T-helper 17 cell (primary cell): ENCODE measurements around the gene TANK. TPM values are rescaled to one million over a fixed set of nuclear protein-coding genes. Genes with fewer than 3 reads are reported as not detected.
"Not testable (repeated sequence)": the region's sequence is repeated elsewhere in the genome, so short reads cannot be mapped to it uniquely, and the experiment has no call there.

Experiments
- ATAC-seq: fragments of 150-1000 bp; cut with Tn5 transposase; 2 replicates; pipeline ENCODE4 v1.10.0; 2021; ENCODE audit warnings: mild to moderate bottlenecking, moderate library complexity
- DNase-seq, 3 donors: peaks; one replicate each; pipeline versions ENCODE4 v3.0.0 to v3.0.0-alpha.2; 2020 to 2021
- H3K9me3 ChIP-seq: one replicate; pipeline ENCODE4 v1.7.0; 2013; ENCODE audit warnings: low read length, mild to moderate bottlenecking; ENCODE audit not compliant: control insufficient read depth, poor library complexity, severe bottlenecking
- H3K27ac Mint-ChIP-seq: one replicate; pipeline ENCODE4 v1.8.0; 2022; ENCODE audit warnings: mild to moderate bottlenecking, moderate library complexity, mixed read lengths
- H3K27me3 Mint-ChIP-seq: one replicate; pipeline ENCODE4 v1.8.0; 2022; ENCODE audit warnings: mixed read lengths
- H3K36me3 Mint-ChIP-seq: one replicate; pipeline ENCODE4 v1.8.0; 2022; ENCODE audit warnings: low read depth, mixed read lengths
- H3K4me1 Mint-ChIP-seq: one replicate; pipeline ENCODE4 v1.8.0; 2022; ENCODE audit warnings: mild to moderate bottlenecking, mixed read lengths
- H3K4me3 Mint-ChIP-seq: one replicate; pipeline ENCODE4 v1.8.0; 2022; ENCODE audit warnings: mild to moderate bottlenecking, moderate library complexity, mixed read lengths
- total RNA-seq, 4 donors: library from RNA in 2 of 4; stranded (reverse) in 2 of 4; gene quantifications; one replicate each; pipeline ENCODE4 v1.2.3 and lab custom pipeline; 2022 to 2026

The TANK gene
- total RNA-seq, 2 donors from 2014 or later: 129 to 134 TPM

DNA sequence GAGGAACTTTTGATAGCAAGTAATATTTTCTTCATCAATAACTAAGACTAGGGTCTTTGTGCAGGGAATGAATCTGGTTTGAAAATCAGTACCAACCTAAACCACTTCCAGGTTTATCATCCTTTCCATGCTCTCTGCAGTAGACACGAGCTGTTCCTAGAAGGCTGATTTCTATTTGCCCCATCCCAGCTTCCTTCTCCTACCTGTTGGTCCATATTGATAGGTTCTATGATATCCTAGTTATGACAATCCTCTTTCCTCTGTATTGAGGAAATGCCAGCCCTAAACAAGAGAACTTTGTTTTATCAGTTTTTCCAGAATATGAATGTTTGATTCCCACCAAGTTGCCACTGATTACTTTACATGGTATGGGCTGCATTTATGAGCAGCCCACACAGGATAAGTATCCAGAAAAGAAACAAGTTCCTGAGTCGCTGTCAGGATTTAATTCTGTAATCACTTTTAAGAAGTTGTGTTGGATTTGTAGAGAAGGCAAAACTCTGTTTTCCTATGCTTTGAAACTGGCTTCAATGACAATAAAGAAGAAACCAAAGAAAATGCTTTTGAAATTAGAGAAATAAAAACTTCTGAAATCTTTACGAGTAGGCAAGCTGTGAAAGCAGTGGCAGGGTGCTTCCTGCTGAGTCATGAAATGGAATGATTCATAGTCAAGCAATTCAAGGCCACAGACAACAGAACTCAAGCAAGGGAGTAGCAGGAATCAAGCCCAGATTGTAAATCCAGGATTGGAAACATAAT, 37.3 kb upstream of the TANK start:
- H3K4me3 Mint-ChIP-seq: no peak overlapping the region
- DNase-seq: no peak

GRCh38 chr2:161123531-161124030, 36.6 kb upstream of the TANK start:
- ATAC-seq: no peak
- Mint-ChIP-seq H3K27ac (no peak overlapping the region), H3K4me1 (peaks cover 7% of the 10 kb centered on the region), H3K27me3 (no peaks in the 10 kb centered on the region), H3K4me3 (no peak overlapping the region), H3K36me3 (peaks cover 3% of the 10 kb centered on the region)
- H3K9me3 ChIP-seq: no peaks in the 10 kb centered on the region
- no peak for DNase-seq

More for the DNA sequence above, 37.3 kb upstream of the TANK start:
- H3K36me3 Mint-ChIP-seq: peaks cover 3% of the 10 kb centered on the region
- ATAC-seq: no peak
- no peaks in the 10 kb centered on the region for H3K9me3 ChIP-seq
- H3K4me1 Mint-ChIP-seq: peaks cover 11% of the 10 kb centered on the region
- H3K27ac Mint-ChIP-seq: no peak overlapping the region
- peaks cover 4% of the 10 kb centered on the region for H3K27me3 Mint-ChIP-seq

- no peaks in the 10 kb centered on the region for H3K9me3 ChIP-seq
- H3K4me3 Mint-ChIP-seq: no peak overlapping the region
- peaks cover 7% of the 10 kb centered on the region for H3K4me1 Mint-ChIP-seq
- ATAC-seq (peak; percentile 47), DNase-seq (no peak)
- H3K27me3 Mint-ChIP-seq: no peaks in the 10 kb centered on the region
- H3K27ac Mint-ChIP-seq: no peak overlapping the region
- peaks cover 3% of the 10 kb centered on the region for H3K36me3 Mint-ChIP-seq
Observed at GRCh38 chr2:161124201-161124600, 36.0 kb upstream of the TANK start.

- H3K27me3 Mint-ChIP-seq: no peaks in the 10 kb centered on the region
- H3K9me3 ChIP-seq: no peaks in the 10 kb centered on the region
- no peak for DNase-seq
- H3K27ac Mint-ChIP-seq: no peak overlapping the region
- ATAC-seq: no peak
- H3K36me3 Mint-ChIP-seq: peaks cover 2% of the 10 kb centered on the region
- H3K4me1 Mint-ChIP-seq: peaks cover 2% of the 10 kb centered on the region
- H3K4me3 Mint-ChIP-seq: no peak overlapping the region
Observed at GRCh38 chr2:161128885-161129284, 31.3 kb upstream of the TANK start.

DNA sequence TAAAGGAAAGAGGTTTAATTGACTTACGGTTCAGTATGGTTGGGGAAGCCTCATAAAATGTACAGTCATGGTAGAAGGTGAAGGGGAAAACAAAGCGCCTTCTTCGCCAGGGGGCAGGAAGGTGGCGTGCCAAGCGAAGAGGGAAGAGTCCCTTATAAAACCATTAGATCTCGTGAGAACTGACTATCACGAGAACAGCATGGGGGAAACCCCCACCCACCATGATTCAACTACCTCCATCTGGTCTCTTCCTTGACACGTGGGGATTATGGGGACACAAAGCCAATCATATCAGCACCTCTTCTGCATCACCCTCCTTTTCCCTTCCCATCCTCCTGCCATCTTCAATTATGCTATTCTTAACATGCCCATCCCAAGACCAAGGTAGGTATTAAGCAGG, 29.9 kb upstream of the TANK start:
- no peaks in the 10 kb centered on the region for H3K9me3 ChIP-seq
- Mint-ChIP-seq H3K36me3 (peaks cover 2% of the 10 kb centered on the region), H3K4me1 (peaks cover 8% of the 10 kb centered on the region), H3K4me3 (no peak overlapping the region), H3K27ac (no peak overlapping the region), H3K27me3 (no peaks in the 10 kb centered on the region)
- DNase-seq (no peak), ATAC-seq (no peak)

- Mint-ChIP-seq H3K27me3 (no peaks in the 10 kb centered on the region), H3K4me3 (no peak overlapping the region), H3K36me3 (peaks cover 2% of the 10 kb centered on the region), H3K27ac (no peak overlapping the region), H3K4me1 (peaks cover 9% of the 10 kb centered on the region)
- H3K9me3 ChIP-seq: no peaks in the 10 kb centered on the region
- ATAC-seq: no peak
- DNase-seq: no peak
Observed at GRCh38 chr2:161131074-161131680, 29.1 kb upstream of the TANK start.

DNA sequence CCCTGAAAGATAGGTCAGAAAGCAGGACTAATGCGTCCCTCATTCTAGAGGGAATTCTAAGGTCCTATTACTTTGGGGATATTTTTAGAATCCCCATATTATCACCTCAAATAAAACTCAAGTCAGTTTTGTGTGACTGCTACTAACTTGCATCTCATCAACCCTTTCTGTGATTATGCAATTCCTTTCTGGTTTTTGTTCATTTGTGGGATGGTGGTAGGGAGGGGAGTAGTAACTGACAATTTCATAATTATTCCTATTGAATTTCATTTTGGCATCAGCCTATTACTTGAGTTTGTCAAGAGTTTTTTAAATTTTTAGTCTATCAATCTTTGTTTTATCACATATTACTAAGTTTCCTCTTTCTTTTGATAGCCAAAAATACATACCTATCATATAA, 28.4 kb upstream of the TANK start:
- Mint-ChIP-seq H3K27ac (no peak overlapping the region), H3K27me3 (no peaks in the 10 kb centered on the region), H3K4me3 (no peak overlapping the region), H3K36me3 (peaks cover 2% of the 10 kb centered on the region), H3K4me1 (peaks cover 13% of the 10 kb centered on the region)
- ATAC-seq (no peak), DNase-seq (no peak)
- H3K9me3 ChIP-seq: no peaks in the 10 kb centered on the region

GRCh38 chr2:161132384-161132783, 27.8 kb upstream of the TANK start:
- not testable (repeated sequence) for H3K27me3 Mint-ChIP-seq, H3K36me3 Mint-ChIP-seq, H3K27ac Mint-ChIP-seq

DNA sequence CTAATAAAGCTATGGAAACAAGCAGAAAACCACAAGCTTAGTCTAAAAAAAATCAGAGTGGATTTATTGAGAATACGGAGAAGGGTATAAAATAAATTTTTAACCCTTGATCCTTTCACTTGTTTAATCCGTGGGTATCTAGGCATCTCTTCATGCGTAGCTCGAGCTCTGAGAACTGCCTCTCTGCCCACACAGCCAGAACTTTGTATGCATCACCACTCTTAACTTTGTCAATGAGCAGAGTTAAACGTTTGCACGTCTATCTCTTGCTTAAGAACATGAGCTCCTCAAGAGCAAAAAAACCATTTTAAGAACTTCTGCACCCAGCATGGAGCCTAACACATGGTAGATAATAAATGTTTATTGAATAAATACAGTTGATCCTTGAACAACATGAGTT, 26.9 kb upstream of the TANK start:
- Mint-ChIP-seq H3K4me1 (peaks cover 13% of the 10 kb centered on the region), H3K27ac (no peak overlapping the region), H3K36me3 (peaks cover 2% of the 10 kb centered on the region), H3K27me3 (no peaks in the 10 kb centered on the region), H3K4me3 (no peak overlapping the region)
- no peak for ATAC-seq
- no peaks in the 10 kb centered on the region for H3K9me3 ChIP-seq
- DNase-seq: no peak

More at GRCh38 chr2:161132384-161132783, 27.8 kb upstream of the TANK start:
- not testable (repeated sequence) for H3K9me3 ChIP-seq, ATAC-seq, H3K4me3 Mint-ChIP-seq, DNase-seq
- peaks cover 13% of the 10 kb centered on the region for H3K4me1 Mint-ChIP-seq

DNA sequence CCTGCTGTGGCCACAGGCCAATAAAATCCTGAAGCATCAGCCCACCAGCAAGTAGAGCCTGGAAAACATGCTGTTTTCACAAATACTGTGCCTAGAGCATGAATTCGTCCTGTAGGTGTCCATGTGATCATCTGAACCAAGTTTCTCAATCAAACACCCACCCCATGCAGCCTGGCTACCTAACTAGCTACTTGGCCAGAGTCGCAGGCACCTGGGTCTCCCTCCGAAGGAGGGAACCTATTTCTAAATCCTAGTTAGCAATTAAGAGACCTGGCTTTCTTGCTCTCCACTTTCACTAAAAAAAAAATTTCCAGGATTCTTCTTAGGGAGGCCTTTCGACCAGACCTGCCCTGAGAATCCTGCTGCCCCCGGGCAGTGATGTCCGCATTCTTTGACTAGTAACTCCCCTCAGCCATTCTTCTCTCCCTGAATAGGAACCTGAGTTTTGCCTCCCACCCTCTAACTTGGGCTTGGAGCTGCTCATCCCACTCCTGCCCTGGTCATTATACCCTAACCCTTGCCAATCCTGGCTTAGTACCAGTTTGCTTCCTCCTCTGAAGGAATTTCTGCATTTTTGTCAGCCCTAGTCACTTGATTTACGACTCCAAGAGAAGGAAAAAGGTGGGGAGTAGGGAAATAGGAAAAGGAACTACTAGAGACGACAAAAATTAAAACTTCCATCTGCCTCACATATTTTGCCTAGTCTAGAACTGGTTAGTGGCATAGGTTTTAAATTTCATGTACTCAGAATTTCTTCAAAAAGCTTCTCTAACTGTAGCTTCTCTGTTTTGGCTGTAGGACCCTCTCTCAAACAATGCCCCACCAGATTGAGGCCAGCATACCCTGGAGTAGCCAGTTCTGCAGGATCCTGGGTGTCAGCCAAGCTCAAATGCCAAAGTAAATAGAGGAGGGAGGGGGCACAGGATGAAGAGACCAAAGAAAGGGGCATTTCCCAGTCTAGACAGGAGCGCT, 25.4 kb upstream of the TANK start:
- no peak for DNase-seq

GRCh38 chr2:161135951-161136593, 24.2 kb upstream of the TANK start:
- H3K27ac Mint-ChIP-seq: peak overlapping the region; percentile 99
- ATAC-seq: no peak
- peak overlapping the region; percentile 94 for H3K4me3 Mint-ChIP-seq
- H3K9me3 ChIP-seq: no peaks in the 10 kb centered on the region
- peaks cover 2% of the 10 kb centered on the region for H3K36me3 Mint-ChIP-seq
- peaks cover 28% of the 10 kb centered on the region for H3K4me1 Mint-ChIP-seq
- DNase-seq: no peak
- H3K27me3 Mint-ChIP-seq: no peaks in the 10 kb centered on the region

More for the DNA sequence above, 25.4 kb upstream of the TANK start:
- Mint-ChIP-seq H3K4me1 (peaks cover 20% of the 10 kb centered on the region), H3K4me3 (peak overlapping the region; percentile 7), H3K27ac (peak overlapping the region; percentile 99), H3K36me3 (peaks cover 2% of the 10 kb centered on the region), H3K27me3 (no peaks in the 10 kb centered on the region)
- no peaks in the 10 kb centered on the region for H3K9me3 ChIP-seq
- no peak for ATAC-seq

- Mint-ChIP-seq H3K36me3 (peaks cover 5% of the 10 kb centered on the region), H3K4me1 (peaks cover 33% of the 10 kb centered on the region), H3K27ac (peak overlapping the region; percentile 99), H3K27me3 (no peaks in the 10 kb centered on the region), H3K4me3 (peak overlapping the region; percentile 94)
- DNase-seq (peak in 2 of 3 donors; percentile 29 to 35), ATAC-seq (peak; percentile 91)
- no peaks in the 10 kb centered on the region for H3K9me3 ChIP-seq
Observed at GRCh38 chr2:161136696-161137324, 23.4 kb upstream of the TANK start.
